HG02943 (cell line): ENCODE measurements around the gene SAPCD1.

Experiments
- ATAC-seq: cut with Tn5 transposase; IDR thresholded peaks from one replicate; pipeline ENCODE4 v1.9.1; 2021; ENCODE audit warnings: mild to moderate bottlenecking, low read depth, moderate library complexity; ENCODE audit not compliant: unreplicated experiment

SAPCD1 gene

GRCh38 chr6:31749301-31750036 is 13.0 kb upstream of the SAPCD1 start:
- no peak for ATAC-seq

- ATAC-seq = no peak
These were observed 11.9 kb upstream of the SAPCD1 start for GRCh38 chr6:31750411-31751022.

DNA sequence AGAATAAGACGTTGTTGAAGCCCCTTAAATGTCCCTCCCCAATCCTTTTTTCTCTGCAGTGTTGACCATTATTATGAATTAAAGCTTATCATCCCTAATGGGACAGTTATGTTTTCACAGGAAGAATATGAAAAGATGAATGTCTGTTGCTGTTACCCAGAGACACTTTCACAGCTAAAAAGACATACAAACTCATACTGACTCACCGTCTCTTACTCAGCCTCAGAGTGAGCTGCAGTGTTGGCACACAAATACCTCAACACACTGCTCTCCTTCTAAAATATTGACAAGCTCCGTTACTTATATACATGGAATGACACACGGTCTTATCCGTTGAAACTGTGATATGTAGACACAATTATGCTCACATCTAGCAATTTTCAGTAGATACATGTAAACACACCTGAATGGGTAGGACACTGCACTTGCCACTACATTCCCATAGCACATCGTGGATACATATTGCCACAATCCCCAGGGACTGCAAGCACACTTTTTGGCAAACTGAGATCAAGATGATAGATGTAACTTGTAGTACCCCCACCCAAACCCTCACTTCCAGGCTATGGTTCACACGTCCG is 9.6 kb upstream of the SAPCD1 start:
- no peak for ATAC-seq

DNA sequence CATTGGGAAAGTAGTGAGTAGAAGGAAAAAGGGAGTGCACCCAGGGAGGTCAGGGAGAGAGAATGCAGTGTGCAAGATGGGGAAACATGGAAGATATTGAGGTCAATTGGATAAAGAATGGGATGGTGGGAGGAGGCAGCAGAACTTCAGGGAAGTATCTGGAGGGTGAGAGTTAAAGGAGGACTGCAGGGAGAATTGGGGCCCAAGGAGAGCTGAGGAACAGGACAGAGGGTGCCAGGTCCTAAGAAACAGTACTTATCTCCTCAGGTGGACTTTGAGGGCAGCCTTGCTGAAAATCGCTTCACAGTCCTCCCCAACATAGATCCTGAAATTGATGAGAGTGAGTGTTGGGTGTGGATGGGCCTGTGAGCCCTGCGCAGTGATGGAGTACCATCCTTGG is 4.2 kb upstream of the SAPCD1 start:
- no peak for ATAC-seq

- no peak for ATAC-seq
These were observed 1.7 kb upstream of the SAPCD1 start for GRCh38 chr6:31760790-31761189.

- ATAC-seq = no peak
These were observed 1.1 kb upstream of the SAPCD1 start for GRCh38 chr6:31761343-31761742.

GRCh38 chr6:31762878-31763618 is 592 bp downstream of the SAPCD1 start:
- no peak for ATAC-seq

DNA sequence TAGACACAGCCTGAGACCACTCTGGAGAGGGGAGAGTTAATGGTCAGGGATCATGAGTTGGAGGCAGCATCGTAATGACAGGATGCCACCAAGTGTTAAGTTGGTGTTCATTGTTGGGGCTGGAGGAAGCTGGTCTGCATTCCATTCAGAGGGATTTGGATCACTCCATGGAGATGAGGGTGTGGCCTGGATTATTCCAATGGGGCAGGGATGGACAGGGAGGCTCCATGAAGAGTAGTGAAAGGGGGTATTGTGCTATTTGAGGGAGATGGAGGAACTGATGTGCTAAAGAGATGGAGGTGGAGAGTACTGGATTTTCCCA is 1.1 kb downstream of the SAPCD1 start:
- ATAC-seq = no peak

DNA sequence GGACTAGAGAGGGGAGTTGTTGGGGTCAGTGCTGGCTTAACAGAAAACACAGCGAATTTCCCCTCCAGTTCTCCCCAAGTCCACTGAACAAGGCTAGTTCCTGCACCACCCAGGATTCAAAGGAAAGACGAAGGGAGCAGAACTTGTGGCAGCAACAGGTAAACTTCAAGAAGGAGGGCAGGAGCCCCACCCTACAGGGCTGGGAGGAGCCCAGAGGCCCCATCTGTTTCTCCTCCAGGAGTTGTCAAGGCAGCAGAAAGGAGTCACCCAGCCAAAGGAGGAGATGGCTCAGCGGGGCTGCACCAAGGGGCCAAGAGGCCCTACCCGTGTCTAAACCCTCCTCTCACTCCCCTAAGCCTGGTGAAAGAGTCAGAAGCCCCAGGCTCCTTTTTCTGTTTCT is 1.7 kb downstream of the SAPCD1 start:
- ATAC-seq = no peak

GRCh38 chr6:31765559-31765909 is 3.1 kb downstream of the SAPCD1 start:
- no peak for ATAC-seq

- no peak for ATAC-seq
These were observed 3.7 kb downstream of the SAPCD1 start for GRCh38 chr6:31765910-31766794.

DNA sequence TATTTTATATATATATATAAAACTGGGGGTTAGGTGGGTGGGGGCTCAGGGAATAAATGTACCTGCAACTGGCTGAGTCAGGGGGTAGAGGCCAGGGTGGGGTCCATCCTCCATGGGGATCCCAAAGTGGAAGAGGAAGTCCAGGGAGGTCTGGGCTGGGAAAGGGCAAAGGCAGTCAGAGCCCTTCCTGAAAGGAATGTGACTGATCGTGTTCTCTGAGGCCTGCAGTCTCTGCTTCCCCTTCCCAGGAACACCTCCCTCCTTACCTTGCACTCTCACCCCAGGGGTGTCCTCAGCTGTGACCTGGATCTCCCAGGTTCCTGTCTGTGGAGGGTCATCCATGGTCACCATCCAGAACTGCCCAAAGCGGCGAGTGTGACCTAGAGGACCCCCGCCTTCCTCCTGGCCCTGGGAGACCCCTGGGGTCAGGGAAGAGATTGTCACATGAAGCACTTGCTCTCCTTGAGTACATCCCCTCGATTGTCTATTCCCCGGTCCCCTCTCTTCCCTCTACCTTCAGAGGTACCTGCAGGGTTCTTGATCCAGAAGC is 4.7 kb downstream of the SAPCD1 start:
- no peak for ATAC-seq

DNA sequence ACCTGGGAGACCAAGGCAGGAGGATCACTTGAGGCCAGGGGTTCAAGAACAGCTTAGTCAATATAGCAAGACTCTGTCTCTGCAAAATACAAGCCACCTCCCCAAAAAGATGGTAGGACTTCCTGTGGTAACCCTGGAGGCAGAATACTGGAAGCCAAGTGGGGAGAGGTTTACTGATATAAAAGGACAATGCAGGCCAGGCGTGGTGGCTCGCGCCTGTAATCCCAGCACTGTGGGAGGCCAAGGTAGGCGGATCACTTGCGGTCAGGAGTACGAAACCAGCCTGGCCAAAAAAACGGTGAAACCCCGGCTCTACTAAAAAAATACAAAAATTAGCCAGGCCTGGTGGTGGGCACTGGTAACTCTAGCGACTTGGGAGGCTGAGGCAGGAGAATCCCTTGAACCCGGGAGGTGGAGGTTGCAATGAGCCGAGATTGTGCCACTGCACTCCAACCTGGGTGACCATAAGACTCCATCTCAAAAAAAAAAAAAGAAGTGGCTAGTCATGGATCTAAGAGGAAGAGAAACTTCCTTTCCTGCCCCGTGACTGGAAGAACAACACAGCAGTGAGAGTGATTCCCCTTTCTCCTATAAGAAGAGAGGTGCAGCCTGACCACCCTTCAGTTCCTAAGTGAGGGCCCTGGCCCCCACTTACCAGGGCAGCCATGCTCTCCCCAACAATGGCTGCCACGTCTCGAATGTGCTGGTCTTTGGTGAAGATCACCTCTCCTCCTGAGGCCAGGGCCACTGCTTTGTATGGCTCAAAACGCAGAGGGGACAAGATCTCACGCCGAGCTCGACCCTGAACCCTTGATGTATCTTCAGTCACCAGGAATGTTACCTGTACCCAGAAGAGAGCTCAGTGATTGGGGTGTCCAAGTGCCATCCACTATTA is 6.2 kb downstream of the SAPCD1 start:
- ATAC-seq = no peak

DNA sequence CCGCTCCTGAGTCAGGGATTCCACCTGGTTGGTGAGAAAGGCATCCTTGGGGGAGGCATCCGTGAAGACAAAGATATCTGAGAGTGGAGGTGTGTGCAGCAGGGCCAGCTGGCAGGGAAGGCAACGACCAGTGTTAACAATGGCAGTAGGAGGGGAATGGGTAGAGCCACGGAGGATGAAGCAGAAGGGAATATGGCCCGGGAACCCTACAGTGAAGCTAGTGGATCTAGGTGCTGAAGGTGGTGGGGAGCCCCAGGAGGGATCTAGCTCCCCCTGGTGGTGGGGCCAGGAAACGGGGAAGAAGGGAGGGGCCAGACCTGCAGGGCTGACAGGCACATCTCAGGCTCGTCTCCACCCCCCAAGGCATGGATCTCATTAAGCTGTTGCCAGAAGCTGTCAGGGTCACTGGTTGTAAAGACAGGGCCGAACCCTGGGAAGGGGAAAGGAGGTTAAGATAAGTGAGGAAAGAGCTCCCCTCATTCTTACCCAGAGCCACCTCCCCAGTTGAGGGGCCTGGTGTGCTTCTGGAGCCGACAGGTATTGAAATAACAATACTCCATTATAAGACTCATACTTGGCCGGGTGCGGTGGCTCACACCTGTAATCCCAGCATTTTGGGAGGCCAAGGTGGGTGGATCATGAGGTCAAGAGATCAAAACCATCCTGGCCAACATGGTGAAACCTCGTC is 7.4 kb downstream of the SAPCD1 start:
- no peak for ATAC-seq

DNA sequence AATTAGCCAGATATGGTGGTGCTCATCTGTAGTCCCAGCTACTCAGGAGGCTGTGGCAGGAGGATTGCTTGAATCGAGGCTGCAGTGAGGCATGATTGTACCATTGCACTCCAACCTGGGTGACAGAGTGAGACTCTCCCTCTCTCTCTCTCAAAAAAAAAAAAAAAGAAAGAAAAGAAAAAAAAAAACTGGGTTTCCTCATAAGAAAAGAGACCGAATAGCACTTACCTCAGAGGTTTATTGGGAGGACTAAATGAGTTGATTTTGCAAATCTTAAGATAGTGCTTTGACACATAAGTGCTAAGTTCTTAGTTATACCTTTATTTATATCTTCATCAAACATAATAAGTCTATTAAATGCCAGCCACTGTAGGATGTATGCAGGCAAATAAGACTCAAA is 8.4 kb downstream of the SAPCD1 start:
- ATAC-seq = no peak

DNA sequence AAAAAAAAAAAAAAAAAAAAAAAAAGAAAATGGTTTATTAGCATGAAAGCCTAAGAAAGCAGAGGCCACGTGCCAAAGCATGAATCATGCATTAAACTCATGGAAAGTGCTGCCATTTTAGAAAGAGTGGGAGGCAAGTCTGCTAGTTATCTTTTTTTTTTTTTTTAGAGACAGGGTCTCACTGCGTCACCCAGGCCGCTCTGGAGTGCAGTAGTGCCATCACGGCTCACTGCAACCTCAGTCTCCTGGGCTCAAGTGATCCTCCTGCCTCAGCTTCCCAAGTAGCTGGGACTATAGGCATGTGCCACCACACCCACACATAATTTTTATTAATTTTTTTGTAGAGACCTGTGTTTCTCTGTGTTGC is 9.5 kb downstream of the SAPCD1 start:
- ATAC-seq = no peak

GRCh38 chr6:31775184-31775583 is 12.7 kb downstream of the SAPCD1 start:
- ATAC-seq = no peak

- ATAC-seq = no peak
These were observed 13.4 kb downstream of the SAPCD1 start for GRCh38 chr6:31775633-31776484.
